Mesodermal cell (in vitro differentiated cells): ENCODE measurements around the gene ADCY9.

Experiments used
- H3K27ac ChIP-seq: 2 replicates; pipeline ENCODE4 v1.7.0; 2013; ENCODE audit warnings: mild to moderate bottlenecking, low read depth, low read length, moderate library complexity; ENCODE audit not compliant: severe bottlenecking
- H3K36me3 ChIP-seq: 2 replicates; pipeline ENCODE4 v1.7.1; 2013; ENCODE audit warnings: mild to moderate bottlenecking, low read length, moderate library complexity; ENCODE audit not compliant: control insufficient read depth, insufficient read depth
- H3K4me1 ChIP-seq: one replicate; pipeline ENCODE4 v1.7.1; 2013; ENCODE audit warnings: mild to moderate bottlenecking, low read length; ENCODE audit not compliant: insufficient read depth, control insufficient read depth, poor library complexity, severe bottlenecking
- H3K4me3 ChIP-seq: 2 replicates; pipeline ENCODE4 v1.7.0; 2013; ENCODE audit warnings: low read length, control low read depth, mild to moderate bottlenecking; ENCODE audit not compliant: insufficient read depth, poor library complexity, severe bottlenecking; ENCODE audit errors: extremely low read depth
- H3K9me3 ChIP-seq: 2 replicates; pipeline ENCODE4 v1.7.1; 2013; ENCODE audit warnings: mild to moderate bottlenecking, low read length, moderate library complexity; ENCODE audit not compliant: control insufficient read depth
- WGBS, 2 experiments: methylation state at CpG; one replicate each; pipeline ENCODE4 v1.1.5; 2013; ENCODE audit warnings: missing lambda C conversion rate in 2 of 2; ENCODE audit not compliant: insufficient coverage in 2 of 2; 5-methylcytosine and 5-hydroxymethylcytosine counted together

The ADCY9 gene

GRCh38 chr16:4092547-4093265 lies 23.5 kb downstream of the ADCY9 start:
- Histone ChIP-seq H3K4me1 (peaks cover 7% of the 10 kb centered on the region), H3K27ac (no peak overlapping the region), H3K36me3 (no peaks in the 10 kb centered on the region), H3K9me3 (no peaks in the 10 kb centered on the region), H3K4me3 (no peak overlapping the region)
- 80 to 100% methylated on average over 2 of the region's 5 CpGs for WGBS, 2 experiments

- no peaks in the 10 kb centered on the region for H3K9me3 ChIP-seq
- no peak overlapping the region for H3K4me3 ChIP-seq
- peaks cover 7% of the 10 kb centered on the region for H3K4me1 ChIP-seq
- no peak overlapping the region for H3K27ac ChIP-seq
- 96 to 97% methylated on average over 10 to 13 of the region's 17 CpGs for WGBS, 2 experiments
- H3K36me3 ChIP-seq, result no peaks in the 10 kb centered on the region
These were observed 24.8 kb downstream of the ADCY9 start for GRCh38 chr16:4091240-4092012.

GRCh38 chr16:4090351-4090851 lies 25.8 kb downstream of the ADCY9 start:
- no peak overlapping the region for H3K4me3 ChIP-seq
- no peaks in the 10 kb centered on the region for H3K36me3 ChIP-seq
- no peak overlapping the region for H3K27ac ChIP-seq
- H3K4me1 ChIP-seq, result peaks cover 11% of the 10 kb centered on the region
- no peaks in the 10 kb centered on the region for H3K9me3 ChIP-seq
- 80 to 82% methylated on average over 8 to 10 of the region's 12 CpGs for WGBS, 2 experiments

GRCh38 chr16:4089811-4090301 lies 26.4 kb downstream of the ADCY9 start:
- Histone ChIP-seq H3K9me3 (no peaks in the 10 kb centered on the region), H3K4me1 (peaks cover 13% of the 10 kb centered on the region), H3K36me3 (no peaks in the 10 kb centered on the region), H3K27ac (peak overlapping the region; percentile 10), H3K4me3 (no peak overlapping the region)
- WGBS, 2 experiments, result 79 to 83% methylated on average over 7 of the region's 7 CpGs

DNA sequence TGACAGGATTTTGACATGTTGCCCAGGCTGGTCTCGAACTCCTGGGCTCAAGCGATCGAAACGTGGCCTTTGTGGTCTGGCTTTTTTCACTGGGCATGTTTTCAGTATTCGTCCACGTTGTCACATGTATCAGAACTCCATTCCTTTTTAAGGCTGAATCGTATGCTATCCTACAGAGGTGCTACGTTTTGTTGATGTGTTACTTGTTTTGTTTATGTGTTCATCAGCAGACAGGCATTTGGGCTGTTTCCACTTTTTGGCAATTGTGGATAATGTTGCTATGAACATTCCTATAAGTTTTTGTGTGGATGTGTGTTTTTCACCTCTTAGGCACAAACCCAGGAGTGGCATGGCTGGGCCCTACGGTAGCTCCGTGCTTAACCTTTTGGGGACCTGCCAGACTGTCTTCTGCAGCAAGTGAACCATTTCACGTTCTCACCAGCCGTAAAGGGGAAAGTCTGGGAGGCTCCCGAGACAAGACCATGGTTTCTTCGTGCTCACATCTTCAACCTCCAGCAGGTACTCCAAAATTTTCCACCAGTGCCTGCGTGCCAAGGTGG lies 26.9 kb downstream of the ADCY9 start:
- H3K36me3 ChIP-seq, result no peaks in the 10 kb centered on the region
- peak overlapping the region; percentile 10 for H3K27ac ChIP-seq
- 95 to 96% methylated on average over 12 to 15 of the region's 15 CpGs for WGBS, 2 experiments
- peaks cover 13% of the 10 kb centered on the region for H3K4me1 ChIP-seq
- H3K4me3 ChIP-seq, result no peak overlapping the region
- no peaks in the 10 kb centered on the region for H3K9me3 ChIP-seq

- 80 to 95% methylated on average over 5 of the region's 7 CpGs for WGBS, 2 experiments
- no peaks in the 10 kb centered on the region for H3K36me3 ChIP-seq
- H3K9me3 ChIP-seq, result no peaks in the 10 kb centered on the region
- H3K27ac ChIP-seq, result no peak overlapping the region
- H3K4me1 ChIP-seq, result peaks cover 13% of the 10 kb centered on the region
- no peak overlapping the region for H3K4me3 ChIP-seq
These were observed 28.2 kb downstream of the ADCY9 start for GRCh38 chr16:4087990-4088577.

- Histone ChIP-seq H3K36me3 (no peaks in the 10 kb centered on the region), H3K9me3 (no peaks in the 10 kb centered on the region), H3K27ac (no peak overlapping the region), H3K4me3 (no peak overlapping the region), H3K4me1 (peaks cover 13% of the 10 kb centered on the region)
- 84 to 85% methylated on average over 9 to 10 of the region's 12 CpGs for WGBS, 2 experiments
These were observed 28.9 kb downstream of the ADCY9 start for GRCh38 chr16:4087099-4087885.

GRCh38 chr16:4086153-4086552 lies 30.1 kb downstream of the ADCY9 start:
- H3K9me3 ChIP-seq, result no peaks in the 10 kb centered on the region
- H3K4me1 ChIP-seq, result peaks cover 13% of the 10 kb centered on the region
- no peak overlapping the region for H3K4me3 ChIP-seq
- 96 to 98% methylated on average over 13 to 15 of the region's 15 CpGs for WGBS, 2 experiments
- no peak overlapping the region for H3K27ac ChIP-seq
- H3K36me3 ChIP-seq, result no peaks in the 10 kb centered on the region

DNA sequence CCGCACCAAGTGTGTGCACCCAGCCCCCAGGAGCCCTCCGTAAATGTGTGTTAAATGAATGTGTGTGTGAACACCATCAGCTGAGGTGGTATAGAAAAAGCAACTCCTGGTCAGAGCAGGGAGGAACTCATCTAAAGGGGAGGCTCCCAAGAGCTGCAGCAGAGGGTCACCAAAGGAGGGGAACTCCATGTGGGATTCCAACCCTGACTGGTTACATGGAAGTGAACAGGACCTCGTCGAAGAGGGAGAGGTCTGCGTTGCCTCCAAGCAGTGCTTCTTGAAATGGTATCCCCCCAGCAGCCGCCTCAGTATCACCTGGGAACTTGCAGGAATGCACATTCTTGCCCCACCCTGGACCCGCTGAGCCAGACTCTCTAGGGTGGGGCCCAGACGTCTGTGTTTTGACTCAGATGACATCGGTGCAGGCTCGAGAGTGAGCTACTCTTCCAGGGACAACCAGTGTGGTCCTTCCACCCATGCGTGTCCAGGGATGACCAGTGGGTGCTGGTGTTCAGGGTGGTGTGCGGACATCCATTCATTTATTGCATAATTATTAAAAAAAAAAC lies 30.8 kb downstream of the ADCY9 start:
- 87 to 91% methylated on average over 9 of the region's 12 CpGs for WGBS, 2 experiments
- H3K9me3 ChIP-seq, result no peaks in the 10 kb centered on the region
- no peaks in the 10 kb centered on the region for H3K36me3 ChIP-seq
- H3K27ac ChIP-seq, result no peak overlapping the region
- H3K4me3 ChIP-seq, result no peak overlapping the region
- peaks cover 10% of the 10 kb centered on the region for H3K4me1 ChIP-seq
